CD8-positive, alpha-beta memory T cell (primary cell): ENCODE data around the gene HMX3. TPM values are rescaled to one million over a fixed set of nuclear protein-coding genes. Genes with fewer than 3 reads are reported as not detected.
"Not testable (repeated sequence)": the region's sequence is repeated elsewhere in the genome, so short reads cannot be mapped to it uniquely, and the experiment has no call there.

Experiments
- CTCF ChIA-PET: fragments of 350-600 bp; sonication (Branson Sonifier 250); formaldehyde crosslinking; loops from one replicate; lab custom pipeline; 2021; ENCODE audit warnings: antibody characterized with exemption; lab: Charles Lee
- POLR2A ChIA-PET: fragments of 350-600 bp; sonication (Branson Sonifier 250); formaldehyde crosslinking; loops from one replicate; lab custom pipeline; 2021; ENCODE audit warnings: antibody characterized with exemption; lab: Charles Lee
- DNase-seq, 5 donors: peaks; one replicate each; pipeline versions ENCODE4 v3.0.0 to v3.0.0-alpha.2; 2020 to 2022; ENCODE audit warnings: mixed read lengths in 1 of 5
- H3K27ac ChIP-seq: one replicate; pipeline ENCODE4 v1.7.0; 2013; ENCODE audit warnings: low read depth, mild to moderate bottlenecking, low read length, moderate library complexity
- H3K27me3 ChIP-seq: 2 replicates; pipeline ENCODE4 v1.7.0; 2013; ENCODE audit warnings: low read length, mild to moderate bottlenecking; ENCODE audit not compliant: insufficient read depth, poor library complexity, severe bottlenecking
- H3K36me3 ChIP-seq: 2 replicates; pipeline ENCODE4 v1.7.0; 2013; ENCODE audit warnings: mild to moderate bottlenecking, low read length, moderate library complexity; ENCODE audit not compliant: insufficient read depth
- H3K4me1 ChIP-seq: 2 replicates; pipeline ENCODE4 v1.7.0; 2013; ENCODE audit warnings: mild to moderate bottlenecking, low read length, moderate library complexity; ENCODE audit not compliant: insufficient read depth
- H3K4me3 ChIP-seq: 2 replicates; pipeline ENCODE4 v1.7.0; 2013; ENCODE audit warnings: mild to moderate bottlenecking, low read length
- H3K9me3 ChIP-seq: 2 replicates; pipeline ENCODE4 v1.7.0; 2013; ENCODE audit warnings: mild to moderate bottlenecking, low read length
- H3K27ac Mint-ChIP-seq, 8 donors: one replicate each; pipeline ENCODE4 v1.8.0; 2020 to 2021; ENCODE audit warnings: mixed read lengths in 8 of 8, mild to moderate bottlenecking in 6 of 8, inconsistent platforms in 3 of 8, moderate library complexity in 3 of 8
- H3K27me3 Mint-ChIP-seq, 2 donors: one replicate each; pipeline ENCODE4 v1.8.0; 2020 to 2021; ENCODE audit warnings: mixed read lengths in 2 of 2, mild to moderate bottlenecking in 1 of 2, moderate library complexity in 1 of 2
- H3K36me3 Mint-ChIP-seq, 3 donors: one replicate each; pipeline ENCODE4 v1.8.0; 2020 to 2021; ENCODE audit warnings: mixed read lengths in 3 of 3, inconsistent platforms in 1 of 3, mild to moderate bottlenecking in 1 of 3
- H3K4me1 Mint-ChIP-seq, 3 donors: one replicate each; pipeline ENCODE4 v1.8.0; 2020 to 2021; ENCODE audit warnings: mixed read lengths in 3 of 3, inconsistent platforms in 1 of 3, mild to moderate bottlenecking in 1 of 3
- H3K4me3 Mint-ChIP-seq, 7 donors: one replicate each; pipeline ENCODE4 v1.8.0; 2020 to 2021; ENCODE audit warnings: mixed read lengths in 7 of 7, mild to moderate bottlenecking in 6 of 7, moderate library complexity in 4 of 7, inconsistent platforms in 2 of 7
- H3K9me3 Mint-ChIP-seq, 5 donors: one replicate each; pipeline ENCODE4 v1.8.0; 2020 to 2022; ENCODE audit warnings: mixed read lengths in 5 of 5, mild to moderate bottlenecking in 3 of 5, moderate library complexity in 2 of 5, inconsistent platforms in 1 of 5
- polyA plus RNA-seq: library from polyadenylated mRNA; unstranded; fragments of 300-500 nt; fragmentation: Illumina TruSeq; gene quantifications from one replicate; pipeline ENCODE4 v1.2.3, GENCODE V29; 2021
- total RNA-seq, 2 experiments: library from RNA; stranded (reverse); gene quantifications; one replicate each; pipeline ENCODE4 v1.2.3, GENCODE V29; 2021

Gene HMX3
- total and polyA plus RNA-seq, 3 experiments from 2014 or later: not detected

GRCh38 chr10:123171616-123172015, 35.8 kb downstream of the HMX3 start:
- DNase-seq, CTCF ChIA-PET, H3K27ac Mint-ChIP-seq, POLR2A ChIA-PET, H3K9me3 ChIP-seq, H3K9me3 Mint-ChIP-seq, H3K27ac ChIP-seq, H3K4me3 Mint-ChIP-seq, H3K36me3 ChIP-seq, H3K4me3 ChIP-seq, H3K4me1 ChIP-seq, H3K27me3 ChIP-seq, H3K27me3 Mint-ChIP-seq: not testable (repeated sequence)
- Mint-ChIP-seq H3K4me1 (peaks cover 23 to 61% (median 24%) of the 10 kb centered on the region in 3 donors), H3K36me3 (peaks cover 17 to 77% (median 26%) of the 10 kb centered on the region in 3 donors)

GRCh38 chr10:123175389-123176387, 39.9 kb downstream of the HMX3 start:
- peaks cover 33 to 72% (median 34%) of the 10 kb centered on the region in 3 donors for H3K36me3 Mint-ChIP-seq
- Histone ChIP-seq H3K27me3 (no peaks in the 10 kb centered on the region), H3K27ac (no peak overlapping the region), H3K4me1 (no peaks in the 10 kb centered on the region), H3K4me3 (no peak overlapping the region), H3K9me3 (no peaks in the 10 kb centered on the region), H3K36me3 (no peaks in the 10 kb centered on the region)
- H3K27me3 Mint-ChIP-seq: no peaks in the 10 kb centered on the region
- H3K27ac Mint-ChIP-seq: peak overlapping the region in 1 of 8 donors; percentile 63
- peak overlapping the region in 1 of 7 donors; percentile 68 for H3K4me3 Mint-ChIP-seq
- POLR2A ChIA-PET: no interaction called here
- no peak for DNase-seq
- peaks cover 10 to 51% (median 20%) of the 10 kb centered on the region in 3 donors for H3K4me1 Mint-ChIP-seq
- peaks cover 0 to 5% (median 2%) of the 10 kb centered on the region in 5 donors for H3K9me3 Mint-ChIP-seq
- CTCF ChIA-PET: no interaction called here

GRCh38 chr10:123178390-123178789, 42.6 kb downstream of the HMX3 start:
- H3K9me3 Mint-ChIP-seq, H3K4me1 ChIP-seq, DNase-seq, POLR2A ChIA-PET, H3K27ac ChIP-seq, H3K27me3 ChIP-seq, H3K9me3 ChIP-seq, H3K36me3 ChIP-seq, H3K27me3 Mint-ChIP-seq, CTCF ChIA-PET, H3K4me3 ChIP-seq, H3K4me3 Mint-ChIP-seq: not testable (repeated sequence)
- Mint-ChIP-seq H3K4me1 (peaks cover 9 to 34% (median 20%) of the 10 kb centered on the region in 3 donors), H3K27ac (peak overlapping the region in 1 of 8 donors; percentile 36), H3K36me3 (peaks cover 36 to 58% (median 37%) of the 10 kb centered on the region in 3 donors)

- peak overlapping the region in 1 of 8 donors; percentile 38 for H3K27ac Mint-ChIP-seq
- peaks cover 33 to 57% (median 50%) of the 10 kb centered on the region in 3 donors for H3K36me3 Mint-ChIP-seq
- DNase-seq: no peak
These were observed 44.6 kb downstream of the HMX3 start for GRCh38 chr10:123180101-123181090.

GRCh38 chr10:123183724-123184123, 48.0 kb downstream of the HMX3 start:
- H3K27ac Mint-ChIP-seq: no peak overlapping the region
- CTCF ChIA-PET: no interaction called here
- H3K9me3 Mint-ChIP-seq: peaks cover 14 to 22% (median 16%) of the 10 kb centered on the region in 5 donors
- DNase-seq: no peak
- H3K4me1 Mint-ChIP-seq: peaks cover 0 to 12% (median 4%) of the 10 kb centered on the region in 3 donors
- Histone ChIP-seq H3K4me3 (no peak overlapping the region), H3K9me3 (no peaks in the 10 kb centered on the region), H3K27me3 (no peaks in the 10 kb centered on the region), H3K4me1 (no peaks in the 10 kb centered on the region), H3K36me3 (peaks cover 4% of the 10 kb centered on the region), H3K27ac (no peak overlapping the region)
- POLR2A ChIA-PET: no interaction called here
- H3K27me3 Mint-ChIP-seq: peaks cover 0 to 1% of the 10 kb centered on the region in 2 donors
- H3K36me3 Mint-ChIP-seq: peaks cover 38 to 53% (median 41%) of the 10 kb centered on the region in 3 donors
- H3K4me3 Mint-ChIP-seq: no peak overlapping the region

More at GRCh38 chr10:123180101-123181090, 44.6 kb downstream of the HMX3 start:
- Mint-ChIP-seq H3K4me3 (no peak overlapping the region), H3K27me3 (peaks cover 0 to 1% of the 10 kb centered on the region in 2 donors), H3K4me1 (peaks cover 1 to 16% (median 5%) of the 10 kb centered on the region in 3 donors), H3K9me3 (peaks cover 14 to 22% (median 17%) of the 10 kb centered on the region in 5 donors)
- Histone ChIP-seq H3K4me1 (no peaks in the 10 kb centered on the region), H3K27me3 (no peaks in the 10 kb centered on the region), H3K9me3 (no peaks in the 10 kb centered on the region), H3K4me3 (no peak overlapping the region), H3K36me3 (no peaks in the 10 kb centered on the region), H3K27ac (no peak overlapping the region)
- ChIA-PET POLR2A (no interaction called here), CTCF (interaction anchor here (1.3 kb wide), 1 partner anchor 47 kb away, joined by 4 read pairs; no protein-coding TSS in a partner anchor)

GRCh38 chr10:123187781-123188180, 52.0 kb downstream of the HMX3 start:
- Mint-ChIP-seq H3K9me3 (peaks cover 14 to 22% (median 16%) of the 10 kb centered on the region in 5 donors), H3K4me1 (peaks cover 3 to 12% (median 7%) of the 10 kb centered on the region in 3 donors), H3K27ac (no peak overlapping the region), H3K36me3 (peaks cover 42 to 80% (median 55%) of the 10 kb centered on the region in 3 donors), H3K4me3 (no peak overlapping the region), H3K27me3 (peaks cover 0 to 1% of the 10 kb centered on the region in 2 donors)
- no peaks in the 10 kb centered on the region for H3K9me3 ChIP-seq
- no peaks in the 10 kb centered on the region for H3K4me1 ChIP-seq
- ChIA-PET CTCF (no interaction called here), POLR2A (no interaction called here)
- no peaks in the 10 kb centered on the region for H3K27me3 ChIP-seq
- DNase-seq: no peak
- H3K36me3 ChIP-seq: peaks cover 4% of the 10 kb centered on the region
- no peak overlapping the region for H3K27ac ChIP-seq
- H3K4me3 ChIP-seq: no peak overlapping the region
